Liver (tissue), 9 donors: ENCODE data around the gene MAP3K5. TPM values are rescaled to one million over a fixed set of nuclear protein-coding genes. Genes with fewer than 3 reads are reported as not detected.

ENCODE experiments used
- DNase-seq: peaks from one replicate; pipeline ENCODE4 v3.0.0-alpha.2; 2017; ENCODE audit warnings: low spot score
- H3K27ac ChIP-seq, 2 donors: one replicate each; pipeline ENCODE4 v1.7.0; 2013; ENCODE audit warnings: inconsistent platforms in 2 of 2, low read length in 2 of 2, control low read depth in 1 of 2, low read depth in 1 of 2, mild to moderate bottlenecking in 1 of 2
- H3K27me3 ChIP-seq, 4 donors: one replicate each; pipeline versions ENCODE4 v1.6.1 to v1.7.0; 2013; ENCODE audit warnings: low read length in 3 of 4, inconsistent platforms in 1 of 4, mild to moderate bottlenecking in 1 of 4, moderate library complexity in 1 of 4; ENCODE audit not compliant: control insufficient read depth in 4 of 4, insufficient read depth in 4 of 4
- H3K36me3 ChIP-seq, 4 donors: one replicate each; pipeline versions ENCODE4 v1.6.1 to v1.7.0; 2013; ENCODE audit warnings: low read length in 3 of 4, mild to moderate bottlenecking in 3 of 4, low read depth in 1 of 4, moderate library complexity in 1 of 4; ENCODE audit not compliant: control insufficient read depth in 4 of 4, insufficient read depth in 3 of 4
- H3K4me1 ChIP-seq, 4 donors: one replicate each; pipeline versions ENCODE4 v1.6.1 to v1.7.0; 2013; ENCODE audit warnings: low read length in 3 of 4, mild to moderate bottlenecking in 3 of 4, moderate library complexity in 1 of 4; ENCODE audit not compliant: control insufficient read depth in 4 of 4, insufficient read depth in 4 of 4
- H3K4me3 ChIP-seq, 3 donors: one replicate each; pipeline versions ENCODE4 v1.6.1 to v1.7.0; 2013; ENCODE audit warnings: low read length in 3 of 3, control low read depth in 1 of 3, low read depth in 1 of 3, mild to moderate bottlenecking in 1 of 3
- H3K9ac ChIP-seq, 2 donors: one replicate each; pipeline ENCODE4 v1.7.0; 2013; ENCODE audit warnings: low read length in 2 of 2, mild to moderate bottlenecking in 2 of 2, moderate library complexity in 2 of 2, control low read depth in 1 of 2, low read depth in 1 of 2
- H3K9me3 ChIP-seq, 4 donors: one replicate each; pipeline versions ENCODE4 v1.6.1 to v1.7.0; 2013; ENCODE audit warnings: low read length in 3 of 4; ENCODE audit not compliant: control insufficient read depth in 4 of 4
- EGR1 ChIP-seq, 2 donors: IDR thresholded peaks; 2 replicates each; pipeline ENCODE4 v1.6.1; 2016 to 2018; ENCODE audit warnings: antibody characterized with exemption in 2 of 2, low read depth in 2 of 2
- FOXA2 ChIP-seq: IDR thresholded peaks from 2 replicates; pipeline ENCODE4 v1.6.1; 2016; ENCODE audit warnings: antibody characterized with exemption
- GABPA ChIP-seq, 2 donors: IDR thresholded peaks in 1 of 2; conservative IDR thresholded peaks in 1 of 2; 2 replicates each; pipeline ENCODE4 v1.6.1; 2016; ENCODE audit warnings: antibody characterized with exemption in 2 of 2, mild to moderate bottlenecking in 1 of 2, moderate library complexity in 1 of 2
- HNF4A ChIP-seq, 2 donors: conservative IDR thresholded peaks; 2 replicates each; pipeline ENCODE4 v1.6.1; 2016; ENCODE audit warnings: antibody characterized with exemption in 2 of 2, mild to moderate bottlenecking in 2 of 2
- HNF4G ChIP-seq: IDR thresholded peaks from 2 replicates; pipeline ENCODE4 v1.6.1; 2016; ENCODE audit warnings: antibody characterized with exemption
- JUND ChIP-seq, 2 donors: IDR thresholded peaks; 2 replicates each; pipeline ENCODE4 v1.6.1; 2016; ENCODE audit warnings: antibody characterized with exemption in 2 of 2
- NR2F2 ChIP-seq: IDR thresholded peaks from 2 replicates; pipeline ENCODE4 v1.6.1; 2016; ENCODE audit warnings: antibody characterized with exemption
- RAD21 ChIP-seq, 2 donors: IDR thresholded peaks; 2 replicates each; pipeline ENCODE4 v1.6.1; 2016; ENCODE audit warnings: antibody characterized with exemption in 2 of 2, mild to moderate bottlenecking in 2 of 2
- RXRA ChIP-seq, 2 donors: IDR thresholded peaks; 2 replicates each; pipeline ENCODE4 v1.6.1; 2017 to 2018; ENCODE audit warnings: antibody characterized with exemption in 2 of 2, mild to moderate bottlenecking in 1 of 2
- SP1 ChIP-seq: IDR thresholded peaks from 2 replicates; pipeline ENCODE4 v1.6.1; 2018; ENCODE audit warnings: antibody characterized with exemption, mild to moderate bottlenecking
- TAF1 ChIP-seq: conservative IDR thresholded peaks from 2 replicates; pipeline ENCODE4 v1.6.1; 2016; ENCODE audit warnings: antibody characterized with exemption, mild to moderate bottlenecking
- YY1 ChIP-seq: IDR thresholded peaks from 2 replicates; pipeline ENCODE4 v1.6.1; 2016; ENCODE audit warnings: antibody characterized with exemption, mild to moderate bottlenecking
- WGBS: extraction: QIAGEN DNeasy Blood & Tissue Kit; methylation state at CpG from one replicate; pipeline ENCODE4 v1.1.7; 2013; 5-methylcytosine and 5-hydroxymethylcytosine counted together
- polyA plus RNA-seq, 2 donors: library from polyadenylated mRNA; stranded (reverse) in 1 of 2; unstranded in 1 of 2; fragments of 200-250 nt in 1 of 2; fragments of >200 nt in 1 of 2; fragmentation: Nextera tagmentation in 1 of 2; extraction: Ambion mirVana in 1 of 2; gene quantifications; one replicate each; pipeline versions ENCODE4 v1.2.1 to v1.2.3, GENCODE V29; 2013 to 2015
- total RNA-seq, 2 donors: library from RNA; depleted of rRNA; stranded (reverse); fragments of >200 nt; gene quantifications; one replicate each; pipeline ENCODE4 v1.2.3, GENCODE V29; 2014
- TF ChIP-seq, protein P1 (sequence below): IDR thresholded peaks from 2 replicates; pipeline ENCODE4 v1.6.1; 2016; ENCODE audit warnings: antibody characterized with exemption
- TF ChIP-seq, protein P2 (sequence below): fragments of 150-350 bp; IDR thresholded peaks from 2 replicates; pipeline ENCODE4 v1.5.1; 2017; ENCODE audit warnings: improper control_type of control experiment, low read depth, low read length; ENCODE audit not compliant: missing input control
- TF ChIP-seq, protein P3 (sequence below): IDR thresholded peaks from 2 replicates; pipeline ENCODE4 v1.6.1; 2016; ENCODE audit warnings: antibody characterized with exemption
- TF ChIP-seq, protein P4 (sequence below): IDR thresholded peaks from 2 replicates; pipeline ENCODE4 v1.6.1; 2016; ENCODE audit warnings: antibody characterized with exemption, mild to moderate bottlenecking
- donor health status: healthy.
- donor health status: healthy.
- donor health status: healthy.
- donor health status: healthy.
- donor health status: healthy.

The MAP3K5 gene, protein sequence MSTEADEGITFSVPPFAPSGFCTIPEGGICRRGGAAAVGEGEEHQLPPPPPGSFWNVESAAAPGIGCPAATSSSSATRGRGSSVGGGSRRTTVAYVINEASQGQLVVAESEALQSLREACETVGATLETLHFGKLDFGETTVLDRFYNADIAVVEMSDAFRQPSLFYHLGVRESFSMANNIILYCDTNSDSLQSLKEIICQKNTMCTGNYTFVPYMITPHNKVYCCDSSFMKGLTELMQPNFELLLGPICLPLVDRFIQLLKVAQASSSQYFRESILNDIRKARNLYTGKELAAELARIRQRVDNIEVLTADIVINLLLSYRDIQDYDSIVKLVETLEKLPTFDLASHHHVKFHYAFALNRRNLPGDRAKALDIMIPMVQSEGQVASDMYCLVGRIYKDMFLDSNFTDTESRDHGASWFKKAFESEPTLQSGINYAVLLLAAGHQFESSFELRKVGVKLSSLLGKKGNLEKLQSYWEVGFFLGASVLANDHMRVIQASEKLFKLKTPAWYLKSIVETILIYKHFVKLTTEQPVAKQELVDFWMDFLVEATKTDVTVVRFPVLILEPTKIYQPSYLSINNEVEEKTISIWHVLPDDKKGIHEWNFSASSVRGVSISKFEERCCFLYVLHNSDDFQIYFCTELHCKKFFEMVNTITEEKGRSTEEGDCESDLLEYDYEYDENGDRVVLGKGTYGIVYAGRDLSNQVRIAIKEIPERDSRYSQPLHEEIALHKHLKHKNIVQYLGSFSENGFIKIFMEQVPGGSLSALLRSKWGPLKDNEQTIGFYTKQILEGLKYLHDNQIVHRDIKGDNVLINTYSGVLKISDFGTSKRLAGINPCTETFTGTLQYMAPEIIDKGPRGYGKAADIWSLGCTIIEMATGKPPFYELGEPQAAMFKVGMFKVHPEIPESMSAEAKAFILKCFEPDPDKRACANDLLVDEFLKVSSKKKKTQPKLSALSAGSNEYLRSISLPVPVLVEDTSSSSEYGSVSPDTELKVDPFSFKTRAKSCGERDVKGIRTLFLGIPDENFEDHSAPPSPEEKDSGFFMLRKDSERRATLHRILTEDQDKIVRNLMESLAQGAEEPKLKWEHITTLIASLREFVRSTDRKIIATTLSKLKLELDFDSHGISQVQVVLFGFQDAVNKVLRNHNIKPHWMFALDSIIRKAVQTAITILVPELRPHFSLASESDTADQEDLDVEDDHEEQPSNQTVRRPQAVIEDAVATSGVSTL (N-terminal part only)
- total RNA-seq: 10 to 100 TPM in 1 of 2 donors, 1 to 10 TPM in 1; 5.4 to 18.0 TPM
- 1 to 10 TPM; 2.9 to 5.7 TPM for polyA plus RNA-seq

DNA sequence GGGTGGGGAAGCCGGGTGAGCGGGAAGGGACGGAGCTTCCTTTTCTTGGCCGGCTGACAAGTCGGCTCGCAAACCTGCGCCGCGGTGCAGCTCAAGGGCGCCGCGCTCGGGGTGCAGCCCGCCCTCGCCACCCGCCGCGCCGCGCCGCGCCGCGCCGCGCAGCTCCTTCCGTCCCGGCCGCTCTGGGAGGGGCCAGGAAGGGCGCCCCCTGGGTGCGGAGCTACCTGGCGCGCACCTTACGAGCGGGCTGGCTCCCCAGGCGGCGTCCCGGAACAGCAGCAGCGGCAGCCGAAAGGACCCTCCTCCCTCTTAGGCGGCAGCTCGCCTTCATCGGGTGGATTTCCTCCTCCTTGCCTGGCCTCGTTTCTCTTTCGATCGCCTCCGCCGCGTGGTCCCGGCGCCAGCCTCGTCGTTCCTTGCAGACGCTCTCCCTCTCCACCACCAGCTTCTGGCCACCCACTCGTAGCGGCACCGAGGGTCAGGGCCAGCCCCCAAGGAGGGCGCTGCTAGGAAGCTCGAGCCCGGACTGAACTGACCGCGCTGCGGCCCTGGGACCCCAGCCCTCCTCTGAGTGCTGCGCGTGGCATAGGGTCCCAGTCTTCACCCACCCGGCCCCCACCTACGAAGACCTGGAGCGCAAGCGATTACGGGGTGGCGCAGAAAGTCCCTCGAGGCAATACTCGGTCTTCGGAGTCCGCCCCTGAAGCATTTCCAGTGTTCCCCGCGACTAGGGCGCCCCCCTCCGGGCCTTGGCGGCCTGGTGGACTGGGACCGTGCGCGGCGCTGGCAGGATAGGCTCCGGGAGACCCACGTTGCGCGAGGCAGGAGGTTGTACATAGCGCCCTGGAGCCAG lies at the start of gene MAP3K5:
Gene MAP3K5 (minus strand): TSS at position 68 of the 853 bp plus-strand sequence. CDS start 320 bp downstream, outside the sequence.
- DNase-seq: peak; percentile 90
- under 1% methylated on average over 89 of the region's 89 CpGs for WGBS
- peak in 1 of 2 donors; percentile 14 for TF ChIP-seq RXRA (IDR thresholded peaks at IDR 0.05)
- peak; percentile 95 to 97 for TF ChIP-seq RAD21 (IDR thresholded peaks at IDR 0.05)
- TF ChIP-seq NR2F2: no peak
- TF ChIP-seq, protein P1, sequence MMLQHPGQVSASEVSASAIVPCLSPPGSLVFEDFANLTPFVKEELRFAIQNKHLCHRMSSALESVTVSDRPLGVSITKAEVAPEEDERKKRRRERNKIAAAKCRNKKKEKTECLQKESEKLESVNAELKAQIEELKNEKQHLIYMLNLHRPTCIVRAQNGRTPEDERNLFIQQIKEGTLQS: no peak
- peak; percentile 32 for TF ChIP-seq TAF1
- peak in 1 of 2 donors; percentile 8 for TF ChIP-seq HNF4A (conservative IDR thresholded peaks at IDR 0.05)
- TF ChIP-seq EGR1 (IDR thresholded peaks at IDR 0.05; ENCODE audit: low read depth in 2 of 2): no peak
- no peak for TF ChIP-seq HNF4G
- no peak for TF ChIP-seq YY1
- TF ChIP-seq, protein P2, sequence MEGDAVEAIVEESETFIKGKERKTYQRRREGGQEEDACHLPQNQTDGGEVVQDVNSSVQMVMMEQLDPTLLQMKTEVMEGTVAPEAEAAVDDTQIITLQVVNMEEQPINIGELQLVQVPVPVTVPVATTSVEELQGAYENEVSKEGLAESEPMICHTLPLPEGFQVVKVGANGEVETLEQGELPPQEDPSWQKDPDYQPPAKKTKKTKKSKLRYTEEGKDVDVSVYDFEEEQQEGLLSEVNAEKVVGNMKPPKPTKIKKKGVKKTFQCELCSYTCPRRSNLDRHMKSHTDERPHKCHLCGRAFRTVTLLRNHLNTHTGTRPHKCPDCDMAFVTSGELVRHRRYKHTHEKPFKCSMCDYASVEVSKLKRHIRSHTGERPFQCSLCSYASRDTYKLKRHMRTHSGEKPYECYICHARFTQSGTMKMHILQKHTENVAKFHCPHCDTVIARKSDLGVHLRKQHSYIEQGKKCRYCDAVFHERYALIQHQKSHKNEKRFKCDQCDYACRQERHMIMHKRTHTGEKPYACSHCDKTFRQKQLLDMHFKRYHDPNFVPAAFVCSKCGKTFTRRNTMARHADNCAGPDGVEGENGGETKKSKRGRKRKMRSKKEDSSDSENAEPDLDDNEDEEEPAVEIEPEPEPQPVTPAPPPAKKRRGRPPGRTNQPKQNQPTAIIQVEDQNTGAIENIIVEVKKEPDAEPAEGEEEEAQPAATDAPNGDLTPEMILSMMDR: peak; percentile 89
- TF ChIP-seq, protein P3, sequence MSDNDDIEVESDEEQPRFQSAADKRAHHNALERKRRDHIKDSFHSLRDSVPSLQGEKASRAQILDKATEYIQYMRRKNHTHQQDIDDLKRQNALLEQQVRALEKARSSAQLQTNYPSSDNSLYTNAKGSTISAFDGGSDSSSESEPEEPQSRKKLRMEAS: no peak
- no peak for TF ChIP-seq JUND (IDR thresholded peaks at IDR 0.05)
- no peak for TF ChIP-seq GABPA (IDR thresholded peaks at IDR 0.05 in 1 of 2, conservative IDR thresholded peaks at IDR 0.05 in 1 of 2)
- Histone ChIP-seq H3K27me3 (no peaks in the 10 kb centered on the region), H3K27ac (peak within 1 kb of the TSS; percentile 94 to 97), H3K9ac (peak within 1 kb of the TSS; percentile 72 to 92), H3K36me3 (no peaks in the 10 kb centered on the region), H3K4me1 (peaks cover 0 to 24% (median 8%) of the 10 kb centered on the region in 4 donors), H3K9me3 (no peaks in the 10 kb centered on the region), H3K4me3 (peak within 1 kb of the TSS; percentile 90 to 94 (median 90))

DNA sequence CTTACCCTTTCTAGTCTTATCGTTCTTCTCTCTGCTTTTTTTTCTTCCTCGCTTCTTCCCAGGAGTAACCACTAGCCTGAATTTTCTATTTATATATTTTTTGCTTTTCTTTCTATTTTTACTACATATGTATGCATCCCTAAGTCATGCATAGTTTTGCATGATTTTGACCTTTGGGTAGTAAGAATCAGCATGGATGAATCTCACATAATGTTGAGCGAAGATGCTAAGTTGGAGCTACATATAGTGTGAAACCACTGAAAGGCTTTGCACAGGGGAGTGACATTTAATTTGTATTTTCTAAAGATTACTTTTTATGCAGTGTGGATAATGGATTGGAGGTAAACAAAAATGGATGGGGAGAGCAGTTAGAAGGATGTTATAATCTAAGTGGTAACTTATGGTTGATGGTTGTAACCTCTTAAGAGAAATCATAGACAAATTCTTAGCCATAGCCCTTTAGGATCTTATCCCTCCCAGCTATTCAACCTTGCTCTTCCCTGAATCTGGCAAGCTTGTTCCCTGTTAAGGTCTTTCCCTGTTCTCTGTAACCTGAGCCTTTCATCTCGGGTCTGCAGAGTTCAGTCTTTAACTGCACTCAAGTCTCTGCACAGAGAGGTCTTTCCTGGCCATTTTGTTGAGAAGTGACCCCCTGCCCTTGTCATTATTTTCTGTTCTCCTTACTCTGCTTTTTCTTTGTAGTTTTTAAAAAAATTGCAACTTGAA lies 48.2 kb upstream of the MAP3K5 start:
- no peak for DNase-seq
- Histone ChIP-seq H3K9me3 (no peaks in the 10 kb centered on the region), H3K27ac (no peak overlapping the region), H3K4me1 (no peaks in the 10 kb centered on the region), H3K9ac (no peak overlapping the region), H3K4me3 (no peak overlapping the region), H3K27me3 (no peaks in the 10 kb centered on the region), H3K36me3 (peaks cover 0 to 2% (median 0%) of the 10 kb centered on the region in 4 donors)
- TF ChIP-seq, protein P3: no peak
- no peak for TF ChIP-seq GABPA (IDR thresholded peaks at IDR 0.05 in 1 of 2, conservative IDR thresholded peaks at IDR 0.05 in 1 of 2)
- no peak for TF ChIP-seq FOXA2
- no peak for TF ChIP-seq YY1
- no peak for TF ChIP-seq SP1
- no peak for TF ChIP-seq EGR1 (IDR thresholded peaks at IDR 0.05; ENCODE audit: low read depth in 2 of 2)
- TF ChIP-seq HNF4G: no peak
- TF ChIP-seq, protein P4, sequence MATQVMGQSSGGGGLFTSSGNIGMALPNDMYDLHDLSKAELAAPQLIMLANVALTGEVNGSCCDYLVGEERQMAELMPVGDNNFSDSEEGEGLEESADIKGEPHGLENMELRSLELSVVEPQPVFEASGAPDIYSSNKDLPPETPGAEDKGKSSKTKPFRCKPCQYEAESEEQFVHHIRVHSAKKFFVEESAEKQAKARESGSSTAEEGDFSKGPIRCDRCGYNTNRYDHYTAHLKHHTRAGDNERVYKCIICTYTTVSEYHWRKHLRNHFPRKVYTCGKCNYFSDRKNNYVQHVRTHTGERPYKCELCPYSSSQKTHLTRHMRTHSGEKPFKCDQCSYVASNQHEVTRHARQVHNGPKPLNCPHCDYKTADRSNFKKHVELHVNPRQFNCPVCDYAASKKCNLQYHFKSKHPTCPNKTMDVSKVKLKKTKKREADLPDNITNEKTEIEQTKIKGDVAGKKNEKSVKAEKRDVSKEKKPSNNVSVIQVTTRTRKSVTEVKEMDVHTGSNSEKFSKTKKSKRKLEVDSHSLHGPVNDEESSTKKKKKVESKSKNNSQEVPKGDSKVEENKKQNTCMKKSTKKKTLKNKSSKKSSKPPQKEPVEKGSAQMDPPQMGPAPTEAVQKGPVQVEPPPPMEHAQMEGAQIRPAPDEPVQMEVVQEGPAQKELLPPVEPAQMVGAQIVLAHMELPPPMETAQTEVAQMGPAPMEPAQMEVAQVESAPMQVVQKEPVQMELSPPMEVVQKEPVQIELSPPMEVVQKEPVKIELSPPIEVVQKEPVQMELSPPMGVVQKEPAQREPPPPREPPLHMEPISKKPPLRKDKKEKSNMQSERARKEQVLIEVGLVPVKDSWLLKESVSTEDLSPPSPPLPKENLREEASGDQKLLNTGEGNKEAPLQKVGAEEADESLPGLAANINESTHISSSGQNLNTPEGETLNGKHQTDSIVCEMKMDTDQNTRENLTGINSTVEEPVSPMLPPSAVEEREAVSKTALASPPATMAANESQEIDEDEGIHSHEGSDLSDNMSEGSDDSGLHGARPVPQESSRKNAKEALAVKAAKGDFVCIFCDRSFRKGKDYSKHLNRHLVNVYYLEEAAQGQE: no peak
- TF ChIP-seq HNF4A (conservative IDR thresholded peaks at IDR 0.05): no peak
- 93% methylated on average over 4 of the region's 4 CpGs for WGBS
